ENCODE data around the gene SORCS3. TPM values are rescaled to one million over a fixed set of nuclear protein-coding genes. Genes with fewer than 3 reads are reported as not detected.

Gene SORCS3
- total and polyA plus RNA-seq, 2 of the 4 experiments (the other 2 are of a cell fraction) = not detected

DNA sequence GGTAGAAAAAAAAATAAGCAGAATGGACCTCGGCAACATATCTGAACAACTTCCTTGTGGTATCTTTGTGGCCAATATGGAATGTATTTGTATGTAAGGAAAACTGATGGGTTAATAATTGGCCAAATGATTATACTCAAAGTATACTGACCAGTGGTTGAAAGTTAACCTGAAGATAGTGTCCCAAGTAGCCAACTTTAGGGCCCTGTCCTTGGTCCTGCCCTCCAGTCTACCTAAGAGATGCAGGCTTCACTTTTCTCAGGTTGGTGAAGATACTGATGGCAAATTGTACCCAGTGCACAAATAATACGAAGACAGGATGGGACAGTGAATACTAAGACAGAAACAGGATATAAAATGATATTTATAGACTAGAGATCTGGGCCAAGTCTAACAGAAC is 109.2 kb downstream of the SORCS3 start:
- Histone ChIP-seq H4K5ac (ENCODE audit: low read depth, low read length) (no peak overlapping the region), H3K9me1 (ENCODE audit: insufficient read depth, low read length) (no peaks in the 10 kb centered on the region), H2BK5ac (ENCODE audit: low read depth, low read length, poor library complexity, severe bottlenecking) (no peak overlapping the region), H3K9ac (ENCODE audit: low read depth, low read length) (no peak overlapping the region), H3K4ac (ENCODE audit: low read depth, low read length) (no peak overlapping the region), H3K4me2 (ENCODE audit: low read depth, low read length) (no peak overlapping the region), H3K4me3 (ENCODE audit: insufficient read depth, low read depth, low read length) (no peak overlapping the region), H3K18ac (ENCODE audit: low read depth, low read length) (no peak overlapping the region), H3K9me3 (ENCODE audit: control insufficient read depth, insufficient read depth, low read length) (peaks cover 5% of the 10 kb centered on the region; the same call in 1 of the 2 replicates), H3K14ac (replicated peaks; ENCODE audit: low read depth, low read length) (no peak overlapping the region), H3K27ac (ENCODE audit: insufficient read depth, low read length) (no peak overlapping the region), H2AFZ (replicated peaks; ENCODE audit: low read length, poor library complexity) (no peak overlapping the region), H3K79me1 (ENCODE audit: low read depth in 1 of 2, low read length in 2 of 2) (no peaks in the 10 kb centered on the region), H3K36me3 (ENCODE audit: control insufficient read depth, insufficient read depth, low read length) (no peaks in the 10 kb centered on the region), H4K91ac (ENCODE audit: insufficient read depth, low read depth, low read length) (no peak overlapping the region), H4K8ac (ENCODE audit: low read depth in 2 of 2, low read length in 2 of 2) (no peak overlapping the region), H3K4me1 (ENCODE audit: control insufficient read depth, insufficient read depth, low read length) (no peaks in the 10 kb centered on the region), H2BK15ac (ENCODE audit: low read depth, low read length) (no peak overlapping the region), H2BK20ac (ENCODE audit: low read depth, low read length) (no peak overlapping the region), H3K23ac (ENCODE audit: low read depth, low read length) (no peak overlapping the region), H4K20me1 (ENCODE audit: insufficient read depth, low read length) (no peaks in the 10 kb centered on the region), H2AK9ac (replicated peaks; ENCODE audit: low read depth, low read length, poor library complexity) (no peak overlapping the region), H3K56ac (ENCODE audit: extremely low read depth, insufficient read depth, low read length) (no peak overlapping the region), H2AK5ac (ENCODE audit: low read depth, low read length) (no peak overlapping the region), H3K27me3 (ENCODE audit: control insufficient read depth, insufficient read depth, low read length) (no peaks in the 10 kb centered on the region), H2BK120ac (ENCODE audit: low read depth, low read length) (no peak overlapping the region)
- dilution Hi-C loops (cut with HindIII; ENCODE audit: low sequenced_read_pairs, unreplicated experiment) = no loop called here
- TF ChIP-seq RCOR1 (IDR thresholded peaks at IDR 0.05; ENCODE audit: insufficient replicate concordance, low read length) (no peak), RFX5 (IDR thresholded peaks at IDR 0.05; ENCODE audit: low read depth, low read length) (no peak), CEBPB (IDR thresholded peaks at IDR 0.05; ENCODE audit: low read depth, low read length) (no peak), RAD21 (IDR thresholded peaks at IDR 0.05; ENCODE audit: low read length) (no peak), BHLHE40 (IDR thresholded peaks at IDR 0.05; ENCODE audit: low read depth, low read length) (no peak), NFE2L2 (IDR thresholded peaks at IDR 0.05; ENCODE audit: low read depth, low read length) (no peak)
- TF ChIP-seq, protein P1, sequence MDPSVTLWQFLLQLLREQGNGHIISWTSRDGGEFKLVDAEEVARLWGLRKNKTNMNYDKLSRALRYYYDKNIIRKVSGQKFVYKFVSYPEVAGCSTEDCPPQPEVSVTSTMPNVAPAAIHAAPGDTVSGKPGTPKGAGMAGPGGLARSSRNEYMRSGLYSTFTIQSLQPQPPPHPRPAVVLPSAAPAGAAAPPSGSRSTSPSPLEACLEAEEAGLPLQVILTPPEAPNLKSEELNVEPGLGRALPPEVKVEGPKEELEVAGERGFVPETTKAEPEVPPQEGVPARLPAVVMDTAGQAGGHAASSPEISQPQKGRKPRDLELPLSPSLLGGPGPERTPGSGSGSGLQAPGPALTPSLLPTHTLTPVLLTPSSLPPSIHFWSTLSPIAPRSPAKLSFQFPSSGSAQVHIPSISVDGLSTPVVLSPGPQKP (IDR thresholded peaks at IDR 0.05; ENCODE audit: borderline replicate concordance, low read depth, low read length) = no peak
- TF ChIP-seq, protein P2, sequence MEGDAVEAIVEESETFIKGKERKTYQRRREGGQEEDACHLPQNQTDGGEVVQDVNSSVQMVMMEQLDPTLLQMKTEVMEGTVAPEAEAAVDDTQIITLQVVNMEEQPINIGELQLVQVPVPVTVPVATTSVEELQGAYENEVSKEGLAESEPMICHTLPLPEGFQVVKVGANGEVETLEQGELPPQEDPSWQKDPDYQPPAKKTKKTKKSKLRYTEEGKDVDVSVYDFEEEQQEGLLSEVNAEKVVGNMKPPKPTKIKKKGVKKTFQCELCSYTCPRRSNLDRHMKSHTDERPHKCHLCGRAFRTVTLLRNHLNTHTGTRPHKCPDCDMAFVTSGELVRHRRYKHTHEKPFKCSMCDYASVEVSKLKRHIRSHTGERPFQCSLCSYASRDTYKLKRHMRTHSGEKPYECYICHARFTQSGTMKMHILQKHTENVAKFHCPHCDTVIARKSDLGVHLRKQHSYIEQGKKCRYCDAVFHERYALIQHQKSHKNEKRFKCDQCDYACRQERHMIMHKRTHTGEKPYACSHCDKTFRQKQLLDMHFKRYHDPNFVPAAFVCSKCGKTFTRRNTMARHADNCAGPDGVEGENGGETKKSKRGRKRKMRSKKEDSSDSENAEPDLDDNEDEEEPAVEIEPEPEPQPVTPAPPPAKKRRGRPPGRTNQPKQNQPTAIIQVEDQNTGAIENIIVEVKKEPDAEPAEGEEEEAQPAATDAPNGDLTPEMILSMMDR (conservative IDR thresholded peaks at IDR 0.05; ENCODE audit: low read depth, low read length) = no peak
- CTCF ChIA-PET = no interaction called here
- in situ Hi-C loops (cut with MboI; ENCODE audit: low sequenced_read_pairs) = no loop called here
- DNase-seq = no peak
- ATAC-seq (ENCODE audit: low read depth) = no peak
- WGBS, 2 experiments (ENCODE audit: extremely low coverage in 2 of 2, insufficient read length in 1 of 2) = 60% methylated on average over 1 of the region's 2 CpGs; no CpG with 5 or more reads in 1 of the 2 experiments
- POLR2A ChIA-PET (ENCODE audit: unreplicated experiment) = no interaction called here
- BruUV-seq (replicated peaks) = no TSS peak
- intact Hi-C loops (cut with micrococcal nuclease) = no loop called here

Data from IMR-90 (cell line).